Gastrocnemius medialis (tissue), 4 donors: Measurements from ENCODE around the gene BRI3. TPM values are rescaled to one million over a fixed set of nuclear protein-coding genes. Genes with fewer than 3 reads are reported as not detected.

Experiments used
- ATAC-seq, 2 donors: fragments of 150-250 bp; one replicate each; pipeline ENCODE4 v1.9.1; 2016
- DNase-seq, 2 donors: peaks; one replicate each; pipeline ENCODE4 v3.0.0-alpha.2; 2019
- H3K27ac ChIP-seq, 4 donors: fragments of 200-600 bp; sonication (generic); 1 replicate in 1 of 4; 2 replicates in 3 of 4; pipeline ENCODE4 v1.5.1; 2016 to 2018; ENCODE audit warnings: mild to moderate bottlenecking in 2 of 4, moderate library complexity in 1 of 4
- H3K27me3 ChIP-seq, 3 donors: fragments of 200-600 bp; sonication (generic) in 2 of 3; 1 replicate in 1 of 3; 2 replicates in 2 of 3; pipeline versions ENCODE4 v1.5.1 to v1.6.0; 2016 to 2019; ENCODE audit warnings: mild to moderate bottlenecking in 1 of 3, moderate library complexity in 1 of 3
- H3K36me3 ChIP-seq, 2 donors: fragments of 200-600 bp; sonication (generic) in 1 of 2; one replicate each; pipeline ENCODE4 v1.5.1; 2017 to 2018
- H3K4me1 ChIP-seq, 2 donors: fragments of 200-600 bp; sonication (generic) in 1 of 2; one replicate each; pipeline ENCODE4 v1.5.1; 2016 to 2017; ENCODE audit warnings: mild to moderate bottlenecking in 2 of 2
- H3K4me3 ChIP-seq, 4 donors: fragments of 200-600 bp; sonication (generic) in 3 of 4; 1 replicate in 1 of 4; 2 replicates in 3 of 4; pipeline ENCODE4 v1.5.1; 2016 to 2019; ENCODE audit warnings: mild to moderate bottlenecking in 2 of 4
- H3K9me3 ChIP-seq, 3 donors: fragments of 200-600 bp; sonication (generic) in 2 of 3; 1 replicate in 1 of 3; 2 replicates in 2 of 3; pipeline ENCODE4 v1.5.1; 2016 to 2019
- CTCF ChIP-seq, 5 experiments: fragments of 450-650 bp in 3 of 5; fragments of 200-600 bp in 2 of 5; sonication (generic) in 2 of 5; IDR thresholded peaks in 4 of 5; conservative IDR thresholded peaks in 1 of 5; 1 replicate in 4 of 5; 2 replicates in 1 of 5; pipeline ENCODE4 v1.5.1; 2016 to 2019; ENCODE audit warnings: antibody characterized with exemption in 5 of 5, mild to moderate bottlenecking in 3 of 5, moderate library complexity in 3 of 5
- POLR2A ChIP-seq, 2 donors: fragments of 450-650 bp; IDR thresholded peaks; one replicate each; pipeline ENCODE4 v1.6.1; 2017; ENCODE audit warnings: antibody characterized with exemption in 2 of 2, mild to moderate bottlenecking in 2 of 2, moderate library complexity in 2 of 2
- in situ Hi-C, 4 donors: fragments of 200-750 bp; cut with MboI; loops; one replicate each; pipeline versions ENCODE4 v1.15.0 to v1.8.0; 2017; ENCODE audit warnings: low sequenced_read_pairs in 4 of 4
- intact Hi-C: fragments of 100-400 bp; cut with DNase I; formaldehyde crosslinking; loops from one replicate; pipeline ENCODE4 v1.15.1; 2023; ENCODE audit warnings: low total_unique reads
- total RNA-seq, 4 donors: library from RNA; depleted of rRNA; stranded (reverse); fragments of >200 nt; gene quantifications; one replicate each; pipeline versions ENCODE4 v1.1.0 to v1.2.3, GENCODE V29; 2016

BRI3 gene, protein sequence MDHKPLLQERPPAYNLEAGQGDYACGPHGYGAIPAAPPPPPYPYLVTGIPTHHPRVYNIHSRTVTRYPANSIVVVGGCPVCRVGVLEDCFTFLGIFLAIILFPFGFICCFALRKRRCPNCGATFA
- total RNA-seq: 100 to 1,000 TPM in 3 of 4 donors, 10 to 100 TPM in 1; 60.5 to 180 (median 114) TPM

GRCh38 chr7:98280791-98281756, at the start of gene BRI3:
Gene BRI3 (plus strand): TSS chr7:98281686. CDS start chr7:98281796, 110 bp downstream.
- H3K9me3 ChIP-seq: no peaks in the 10 kb centered on the region
- H3K4me3 ChIP-seq: peak within 1 kb of the TSS; percentile 84 to 98 (median 92)
- peak; percentile 89 to 93 for DNase-seq
- H3K4me1 ChIP-seq: peaks cover 29 to 30% of the 10 kb centered on the region in 2 donors
- H3K36me3 ChIP-seq: no peaks in the 10 kb centered on the region
- TF ChIP-seq CTCF (IDR thresholded peaks at IDR 0.05 in 4 of 5, conservative IDR thresholded peaks at IDR 0.05 in 1 of 5): no peak
- TF ChIP-seq POLR2A (IDR thresholded peaks at IDR 0.05): peak; percentile 87 to 88
- H3K27me3 ChIP-seq: no peaks in the 10 kb centered on the region
- peak within 1 kb of the TSS; percentile 96 to 100 (median 99) for H3K27ac ChIP-seq
- in situ Hi-C loops (loop anchor here in 1 of 4 donors (10.0 kb wide), 1 partner anchor 106 kb away; no protein-coding TSS in a partner anchor), intact Hi-C loops (loop anchor here (1.0 to 10.0 kb wide), 3 partner anchors 29 to 594 kb away; partner anchors contain the start of genes BAIAP2L1, TECPR1, TMEM130 and TRRAP)
- peak; percentile 45 to 51 for ATAC-seq

- DNase-seq: no peak
- Histone ChIP-seq H3K36me3 (peaks cover 0 to 25% of the 10 kb centered on the region in 2 donors), H3K27me3 (no peaks in the 10 kb centered on the region), H3K27ac (no peak overlapping the region), H3K9me3 (no peaks in the 10 kb centered on the region), H3K4me3 (no peak overlapping the region), H3K4me1 (peaks cover 0 to 4% of the 10 kb centered on the region in 2 donors)
- no peak for ATAC-seq
- in situ Hi-C loops: loop anchor here in 1 of 4 donors (25.0 kb wide), 1 partner anchor 120 kb away; the partner anchor contains the start of gene LMTK2
- TF ChIP-seq CTCF (IDR thresholded peaks at IDR 0.05 in 4 of 5, conservative IDR thresholded peaks at IDR 0.05 in 1 of 5) (no peak), POLR2A (IDR thresholded peaks at IDR 0.05) (no peak)
- intact Hi-C loops: no loop called here
These were observed 49.3 kb upstream of the BRI3 start for GRCh38 chr7:98232263-98232585.

DNA sequence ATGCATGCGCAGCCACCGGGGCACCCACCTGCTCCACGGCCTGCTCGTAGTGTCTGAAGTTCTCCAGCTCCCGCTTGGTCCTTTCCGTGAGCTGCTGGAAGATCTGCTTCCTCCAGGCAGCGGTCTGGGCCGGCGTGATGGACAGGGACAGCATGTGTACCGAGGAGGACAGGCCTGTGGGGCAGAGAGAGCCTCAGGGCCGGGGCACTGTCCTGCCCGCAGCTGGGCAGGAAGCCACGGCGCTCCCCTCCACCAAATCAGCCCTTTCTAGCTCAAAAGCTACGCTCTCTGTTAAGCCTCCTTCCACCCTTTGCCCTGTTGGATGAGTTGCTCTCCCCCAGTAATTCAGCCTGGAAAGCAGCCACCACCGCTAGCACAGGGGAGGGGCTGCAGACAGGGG, 48.7 kb upstream of the BRI3 start:
- H3K36me3 ChIP-seq: peaks cover 0 to 20% of the 10 kb centered on the region in 2 donors
- ATAC-seq: no peak
- TF ChIP-seq CTCF (IDR thresholded peaks at IDR 0.05 in 4 of 5, conservative IDR thresholded peaks at IDR 0.05 in 1 of 5) (no peak), POLR2A (IDR thresholded peaks at IDR 0.05) (no peak)

DNA sequence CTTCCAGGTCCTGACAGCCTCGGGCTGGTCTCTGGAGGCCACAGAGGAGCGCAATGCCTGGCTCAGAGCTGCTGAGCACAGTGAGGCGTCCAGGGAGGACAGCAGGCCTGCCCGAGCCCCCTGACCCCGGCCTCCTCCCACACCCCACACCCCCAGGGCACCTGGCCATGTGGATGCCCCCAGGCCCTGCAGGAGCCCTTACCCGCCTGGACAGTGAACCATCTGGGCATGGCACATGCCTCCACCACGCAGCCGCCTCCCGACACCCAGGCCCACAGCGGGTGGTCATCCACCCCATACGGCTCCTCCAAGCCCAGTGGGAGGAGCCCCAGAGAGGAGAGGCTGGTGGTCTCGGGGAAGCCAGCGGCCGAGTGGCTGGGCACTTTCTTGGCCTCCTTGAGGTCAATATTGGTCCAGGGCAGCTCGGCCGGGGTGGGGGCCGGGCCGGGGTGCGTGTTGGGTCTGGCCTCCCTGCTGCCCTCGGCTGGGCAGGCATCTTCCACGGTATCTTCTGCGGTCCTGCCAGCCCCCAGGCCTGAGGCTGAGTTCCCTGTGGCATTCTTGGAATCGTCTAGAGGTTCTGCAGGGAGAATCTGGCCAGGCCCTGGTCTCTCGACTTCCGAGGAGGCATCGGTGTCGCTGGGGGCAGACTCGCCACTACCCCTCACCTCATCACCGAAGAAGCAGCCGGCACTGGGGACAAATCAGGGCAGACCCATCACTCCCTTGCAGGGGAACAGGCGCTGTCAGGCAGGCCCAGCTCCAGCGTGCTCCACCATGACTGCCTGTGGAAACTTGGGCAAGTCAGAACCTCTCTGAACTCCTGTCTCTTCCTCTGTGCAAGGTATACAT, 48.0 kb upstream of the BRI3 start:
- Histone ChIP-seq H3K36me3 (peaks cover 0 to 25% of the 10 kb centered on the region in 2 donors), H3K4me1 (peaks cover 0 to 4% of the 10 kb centered on the region in 2 donors), H3K9me3 (no peaks in the 10 kb centered on the region), H3K27ac (no peak overlapping the region), H3K4me3 (no peak overlapping the region), H3K27me3 (no peaks in the 10 kb centered on the region)
- in situ Hi-C loops (loop anchor here in 1 of 4 donors (25.0 kb wide), 1 partner anchor 121 kb away; the partner anchor contains the start of gene LMTK2), intact Hi-C loops (no loop called here)
- TF ChIP-seq CTCF (IDR thresholded peaks at IDR 0.05 in 4 of 5, conservative IDR thresholded peaks at IDR 0.05 in 1 of 5) (no peak), POLR2A (IDR thresholded peaks at IDR 0.05) (no peak)
- ATAC-seq (no peak), DNase-seq (no peak)

More for the DNA sequence above, 48.7 kb upstream of the BRI3 start:
- Histone ChIP-seq H3K4me1 (peaks cover 0 to 4% of the 10 kb centered on the region in 2 donors), H3K27me3 (no peaks in the 10 kb centered on the region), H3K27ac (no peak overlapping the region), H3K9me3 (no peaks in the 10 kb centered on the region), H3K4me3 (no peak overlapping the region)
- DNase-seq: no peak
- in situ Hi-C loops (loop anchor here in 1 of 4 donors (25.0 kb wide), 1 partner anchor 120 kb away; the partner anchor contains the start of gene LMTK2), intact Hi-C loops (no loop called here)
